Mammary epithelial cell (primary cell): ENCODE results near the gene SEC14L5.

Source experiments
- CTCF ChIP-seq, 2 donors: IDR thresholded peaks in 1 of 2; conservative IDR thresholded peaks in 1 of 2; 2 replicates each; pipeline ENCODE4 v1.5.1; 2011 to 2012; ENCODE audit warnings: inconsistent platforms in 2 of 2, low read length in 2 of 2, mild to moderate bottlenecking in 2 of 2, control low read depth in 1 of 2, low read depth in 1 of 2; ENCODE audit not compliant: insufficient read depth in 1 of 2; ENCODE audit errors: extremely low read depth in 1 of 2
- EZH2 ChIP-seq: IDR thresholded peaks from 2 replicates; pipeline ENCODE4 v1.6.1; 2012; ENCODE audit warnings: low read length, inconsistent platforms, borderline replicate concordance

GRCh38 chr16:5024632-5025031 lies 66.5 kb downstream of the SEC14L5 start:
- TF ChIP-seq CTCF (conservative IDR thresholded peaks at IDR 0.05 in 1 of 2, IDR thresholded peaks at IDR 0.05 in 1 of 2; ENCODE audit: extremely low read depth in 1 of 2, insufficient read depth in 1 of 2, low read depth in 1 of 2, low read length in 2 of 2) (peak; percentile 22 to 38), EZH2 (no peak)
